Measurements from ENCODE around the gene GTPBP8. TPM values are rescaled to one million over a fixed set of nuclear protein-coding genes. Genes with fewer than 3 reads are reported as not detected.

GTPBP8 gene
- total and polyA plus RNA-seq, 2 of the 13 experiments (the other 11 are each of a cell fraction or from before 2014, with no cell fraction given): 12.5 to 16.7 TPM

DNA sequence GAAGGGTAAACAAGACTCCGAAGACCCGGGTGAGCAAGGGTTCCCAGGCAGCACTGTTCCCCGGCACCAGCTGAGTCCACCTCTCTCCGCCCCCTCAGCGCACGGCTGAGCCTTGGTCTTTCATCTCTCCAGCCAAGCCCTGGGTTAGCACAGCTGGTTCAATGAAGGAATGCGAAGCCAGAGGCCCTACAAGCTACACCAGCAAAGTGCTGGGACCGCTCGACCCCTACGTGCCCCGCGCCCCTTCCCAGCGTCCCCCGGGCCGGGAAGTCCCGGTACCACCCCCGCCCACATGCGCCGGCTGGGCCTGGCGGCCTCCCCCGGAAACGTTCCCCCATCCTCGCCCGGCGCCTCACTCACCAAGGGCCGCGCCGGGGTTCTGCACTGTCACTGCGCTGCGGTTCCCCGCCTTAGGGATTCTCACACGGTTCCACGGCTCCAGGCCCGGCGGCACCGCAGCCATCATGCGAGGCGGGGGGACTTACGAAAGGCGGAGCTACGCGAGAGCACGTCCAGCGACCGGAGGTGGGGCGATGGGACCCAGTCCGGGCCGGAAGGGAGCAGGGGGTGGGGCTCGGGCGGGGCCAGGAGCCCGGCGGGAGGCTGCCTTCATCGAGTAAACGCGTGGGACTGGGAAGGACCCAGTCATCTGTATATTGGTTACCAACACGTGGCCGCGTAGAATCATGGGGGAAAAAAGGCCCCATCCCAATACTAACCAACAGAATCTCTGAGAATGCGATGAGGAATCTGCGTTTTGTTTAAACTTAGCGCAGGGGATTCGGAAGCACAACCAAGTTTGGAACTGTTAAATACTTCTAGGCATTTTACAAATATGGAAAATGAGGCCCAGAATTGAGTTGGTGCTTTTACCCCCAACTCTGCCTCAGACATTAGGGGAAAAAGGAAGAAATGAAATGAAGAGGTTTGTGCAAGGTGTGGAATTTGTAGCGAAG lies 28.7 kb downstream of the GTPBP8 start (continued):
- TF ChIP-seq ZNF597 (CRISPR knock-in tag; IDR thresholded peaks at IDR 0.05) (no peak), SYNCRIP (IDR thresholded peaks at IDR 0.05; ENCODE audit: insufficient read depth, low read depth, low read length) (no peak), ZSCAN31 (CRISPR knock-in tag; IDR thresholded peaks at IDR 0.05; ENCODE audit: low read depth) (peak; percentile 56; the same call in 1 of the 2 replicates), ESRRA (CRISPR knock-in tag; IDR thresholded peaks at IDR 0.05; ENCODE audit: low read depth) (peak; percentile 32), MXI1 (IDR thresholded peaks at IDR 0.05; ENCODE audit: borderline replicate concordance, low read depth, low read length) (peak; percentile 72; the same call in 1 of the 3 replicates), CENPX (CRISPR knock-in tag; IDR thresholded peaks at IDR 0.05) (no peak), ZNF230 (CRISPR knock-in tag; IDR thresholded peaks at IDR 0.05) (peak; percentile 87), ZNF777 (CRISPR knock-in tag; IDR thresholded peaks at IDR 0.05) (no peak; the same call in 1 of the 2 replicates)
- TF ChIP-seq, protein P1, sequence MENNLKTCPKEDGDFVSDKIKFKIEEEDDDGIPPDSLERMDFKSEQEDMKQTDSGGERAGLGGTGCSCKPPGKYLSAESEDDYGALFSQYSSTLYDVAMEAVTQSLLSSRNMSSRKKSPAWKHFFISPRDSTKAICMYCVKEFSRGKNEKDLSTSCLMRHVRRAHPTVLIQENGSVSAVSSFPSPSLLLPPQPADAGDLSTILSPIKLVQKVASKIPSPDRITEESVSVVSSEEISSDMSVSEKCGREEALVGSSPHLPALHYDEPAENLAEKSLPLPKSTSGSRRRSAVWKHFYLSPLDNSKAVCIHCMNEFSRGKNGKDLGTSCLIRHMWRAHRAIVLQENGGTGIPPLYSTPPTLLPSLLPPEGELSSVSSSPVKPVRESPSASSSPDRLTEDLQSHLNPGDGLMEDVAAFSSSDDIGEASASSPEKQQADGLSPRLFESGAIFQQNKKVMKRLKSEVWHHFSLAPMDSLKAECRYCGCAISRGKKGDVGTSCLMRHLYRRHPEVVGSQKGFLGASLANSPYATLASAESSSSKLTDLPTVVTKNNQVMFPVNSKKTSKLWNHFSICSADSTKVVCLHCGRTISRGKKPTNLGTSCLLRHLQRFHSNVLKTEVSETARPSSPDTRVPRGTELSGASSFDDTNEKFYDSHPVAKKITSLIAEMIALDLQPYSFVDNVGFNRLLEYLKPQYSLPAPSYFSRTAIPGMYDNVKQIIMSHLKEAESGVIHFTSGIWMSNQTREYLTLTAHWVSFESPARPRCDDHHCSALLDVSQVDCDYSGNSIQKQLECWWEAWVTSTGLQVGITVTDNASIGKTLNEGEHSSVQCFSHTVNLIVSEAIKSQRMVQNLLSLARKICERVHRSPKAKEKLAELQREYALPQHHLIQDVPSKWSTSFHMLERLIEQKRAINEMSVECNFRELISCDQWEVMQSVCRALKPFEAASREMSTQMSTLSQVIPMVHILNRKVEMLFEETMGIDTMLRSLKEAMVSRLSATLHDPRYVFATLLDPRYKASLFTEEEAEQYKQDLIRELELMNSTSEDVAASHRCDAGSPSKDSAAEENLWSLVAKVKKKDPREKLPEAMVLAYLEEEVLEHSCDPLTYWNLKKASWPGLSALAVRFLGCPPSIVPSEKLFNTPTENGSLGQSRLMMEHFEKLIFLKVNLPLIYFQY (CRISPR knock-in tag; IDR thresholded peaks at IDR 0.05; ENCODE audit: borderline replicate concordance): 0 out of 2 replicates have a peak, but pooled peaks have one; percentile 81
- TF ChIP-seq, protein P2, sequence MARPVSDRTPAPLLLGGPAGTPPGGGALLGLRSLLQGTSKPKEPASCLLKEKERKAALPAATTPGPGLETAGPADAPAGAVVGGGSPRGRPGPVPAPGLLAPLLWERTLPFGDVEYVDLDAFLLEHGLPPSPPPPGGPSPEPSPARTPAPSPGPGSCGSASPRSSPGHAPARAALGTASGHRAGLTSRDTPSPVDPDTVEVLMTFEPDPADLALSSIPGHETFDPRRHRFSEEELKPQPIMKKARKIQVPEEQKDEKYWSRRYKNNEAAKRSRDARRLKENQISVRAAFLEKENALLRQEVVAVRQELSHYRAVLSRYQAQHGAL (CRISPR knock-in tag; IDR thresholded peaks at IDR 0.05; ENCODE audit: not compliant biosample characterization): no peak
- TF ChIP-seq, protein P3, sequence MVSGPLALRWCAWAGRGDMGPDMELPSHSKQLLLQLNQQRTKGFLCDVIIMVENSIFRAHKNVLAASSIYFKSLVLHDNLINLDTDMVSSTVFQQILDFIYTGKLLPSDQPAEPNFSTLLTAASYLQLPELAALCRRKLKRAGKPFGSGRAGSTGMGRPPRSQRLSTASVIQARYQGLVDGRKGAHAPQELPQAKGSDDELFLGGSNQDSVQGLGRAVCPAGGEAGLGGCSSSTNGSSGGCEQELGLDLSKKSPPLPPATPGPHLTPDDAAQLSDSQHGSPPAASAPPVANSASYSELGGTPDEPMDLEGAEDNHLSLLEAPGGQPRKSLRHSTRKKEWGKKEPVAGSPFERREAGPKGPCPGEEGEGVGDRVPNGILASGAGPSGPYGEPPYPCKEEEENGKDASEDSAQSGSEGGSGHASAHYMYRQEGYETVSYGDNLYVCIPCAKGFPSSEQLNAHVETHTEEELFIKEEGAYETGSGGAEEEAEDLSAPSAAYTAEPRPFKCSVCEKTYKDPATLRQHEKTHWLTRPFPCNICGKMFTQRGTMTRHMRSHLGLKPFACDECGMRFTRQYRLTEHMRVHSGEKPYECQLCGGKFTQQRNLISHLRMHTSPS (CRISPR knock-in tag; IDR thresholded peaks at IDR 0.05; ENCODE audit: low read depth): no peak
- TF ChIP-seq, protein P4, sequence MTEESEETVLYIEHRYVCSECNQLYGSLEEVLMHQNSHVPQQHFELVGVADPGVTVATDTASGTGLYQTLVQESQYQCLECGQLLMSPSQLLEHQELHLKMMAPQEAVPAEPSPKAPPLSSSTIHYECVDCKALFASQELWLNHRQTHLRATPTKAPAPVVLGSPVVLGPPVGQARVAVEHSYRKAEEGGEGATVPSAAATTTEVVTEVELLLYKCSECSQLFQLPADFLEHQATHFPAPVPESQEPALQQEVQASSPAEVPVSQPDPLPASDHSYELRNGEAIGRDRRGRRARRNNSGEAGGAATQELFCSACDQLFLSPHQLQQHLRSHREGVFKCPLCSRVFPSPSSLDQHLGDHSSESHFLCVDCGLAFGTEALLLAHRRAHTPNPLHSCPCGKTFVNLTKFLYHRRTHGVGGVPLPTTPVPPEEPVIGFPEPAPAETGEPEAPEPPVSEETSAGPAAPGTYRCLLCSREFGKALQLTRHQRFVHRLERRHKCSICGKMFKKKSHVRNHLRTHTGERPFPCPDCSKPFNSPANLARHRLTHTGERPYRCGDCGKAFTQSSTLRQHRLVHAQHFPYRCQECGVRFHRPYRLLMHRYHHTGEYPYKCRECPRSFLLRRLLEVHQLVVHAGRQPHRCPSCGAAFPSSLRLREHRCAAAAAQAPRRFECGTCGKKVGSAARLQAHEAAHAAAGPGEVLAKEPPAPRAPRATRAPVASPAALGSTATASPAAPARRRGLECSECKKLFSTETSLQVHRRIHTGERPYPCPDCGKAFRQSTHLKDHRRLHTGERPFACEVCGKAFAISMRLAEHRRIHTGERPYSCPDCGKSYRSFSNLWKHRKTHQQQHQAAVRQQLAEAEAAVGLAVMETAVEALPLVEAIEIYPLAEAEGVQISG (CRISPR knock-in tag; IDR thresholded peaks at IDR 0.05): peak; percentile 56; the same call in 1 of the 2 replicates
- TF ChIP-seq, protein P5, sequence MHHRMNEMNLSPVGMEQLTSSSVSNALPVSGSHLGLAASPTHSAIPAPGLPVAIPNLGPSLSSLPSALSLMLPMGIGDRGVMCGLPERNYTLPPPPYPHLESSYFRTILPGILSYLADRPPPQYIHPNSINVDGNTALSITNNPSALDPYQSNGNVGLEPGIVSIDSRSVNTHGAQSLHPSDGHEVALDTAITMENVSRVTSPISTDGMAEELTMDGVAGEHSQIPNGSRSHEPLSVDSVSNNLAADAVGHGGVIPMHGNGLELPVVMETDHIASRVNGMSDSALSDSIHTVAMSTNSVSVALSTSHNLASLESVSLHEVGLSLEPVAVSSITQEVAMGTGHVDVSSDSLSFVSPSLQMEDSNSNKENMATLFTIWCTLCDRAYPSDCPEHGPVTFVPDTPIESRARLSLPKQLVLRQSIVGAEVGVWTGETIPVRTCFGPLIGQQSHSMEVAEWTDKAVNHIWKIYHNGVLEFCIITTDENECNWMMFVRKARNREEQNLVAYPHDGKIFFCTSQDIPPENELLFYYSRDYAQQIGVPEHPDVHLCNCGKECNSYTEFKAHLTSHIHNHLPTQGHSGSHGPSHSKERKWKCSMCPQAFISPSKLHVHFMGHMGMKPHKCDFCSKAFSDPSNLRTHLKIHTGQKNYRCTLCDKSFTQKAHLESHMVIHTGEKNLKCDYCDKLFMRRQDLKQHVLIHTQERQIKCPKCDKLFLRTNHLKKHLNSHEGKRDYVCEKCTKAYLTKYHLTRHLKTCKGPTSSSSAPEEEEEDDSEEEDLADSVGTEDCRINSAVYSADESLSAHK (CRISPR knock-in tag; IDR thresholded peaks at IDR 0.05; ENCODE audit: borderline replicate concordance): no peak
